GM12878 (cell line): ENCODE results near the gene NME8. TPM values are rescaled to one million over a fixed set of nuclear protein-coding genes. Genes with fewer than 3 reads are reported as not detected.

ENCODE experiments used
- BACH1 ChIP-seq: fragments of 450-650 bp; IDR thresholded peaks from 2 replicates; pipeline ENCODE4 v1.6.1; 2017; ENCODE audit warnings: mild to moderate bottlenecking, borderline replicate concordance
- CBFB ChIP-seq: IDR thresholded peaks from 2 replicates; pipeline ENCODE4 v1.6.1; 2016; ENCODE audit warnings: antibody characterized with exemption, low read depth
- CEBPB ChIP-seq, 2 experiments: fragments of 150-350 bp in 1 of 2; IDR thresholded peaks; 2 replicates each; pipeline ENCODE4 v1.6.1; 2012 to 2014; ENCODE audit warnings: low read depth in 2 of 2, low read length in 2 of 2, borderline replicate concordance in 1 of 2, inconsistent platforms in 1 of 2
- EED ChIP-seq: sonication (generic); IDR thresholded peaks from 2 replicates; pipeline ENCODE4 v1.6.1; 2016; ENCODE audit warnings: antibody characterized with exemption, low read depth
- IKZF1 ChIP-seq: fragments of 450-650 bp; conservative IDR thresholded peaks from 2 replicates; pipeline ENCODE4 v1.6.1; 2017; ENCODE audit warnings: antibody characterized with exemption, mild to moderate bottlenecking
- MLLT1 ChIP-seq: fragments of 450-650 bp; IDR thresholded peaks from 2 replicates; pipeline ENCODE4 v1.6.1; 2016; ENCODE audit warnings: mild to moderate bottlenecking
- MYB ChIP-seq: fragments of 150-350 bp; IDR thresholded peaks from 2 replicates; pipeline ENCODE4 v1.6.1; 2014; ENCODE audit warnings: mild to moderate bottlenecking, low read depth, low read length, borderline replicate concordance
- NKRF ChIP-seq: fragments of 450-650 bp; conservative IDR thresholded peaks from 2 replicates; pipeline ENCODE4 v1.6.1; 2017; ENCODE audit warnings: mild to moderate bottlenecking, moderate library complexity
- NR2F1 ChIP-seq: fragments of 450-650 bp; conservative IDR thresholded peaks from 2 replicates; pipeline ENCODE4 v1.6.1; 2017; ENCODE audit warnings: mild to moderate bottlenecking
- POLR2AphosphoS5 ChIP-seq: IDR thresholded peaks from 2 replicates; pipeline ENCODE4 v1.6.1; 2011; ENCODE audit warnings: mild to moderate bottlenecking, low read length, inconsistent platforms
- RAD21 ChIP-seq: IDR thresholded peaks from 2 replicates; pipeline ENCODE4 v1.6.1; 2011; ENCODE audit warnings: mild to moderate bottlenecking, low read depth, low read length, moderate library complexity; ENCODE audit not compliant: insufficient read depth
- RB1 ChIP-seq: fragments of 450-650 bp; formaldehyde crosslinking; IDR thresholded peaks from 2 replicates; pipeline ENCODE4 v1.6.1; 2017; ENCODE audit warnings: mild to moderate bottlenecking, borderline replicate concordance
- RELA ChIP-seq: fragments of 450-650 bp; IDR thresholded peaks from 2 replicates; pipeline ENCODE4 v1.8.0; 2014; ENCODE audit warnings: borderline replicate concordance; ENCODE audit not compliant: partially characterized antibody
- SIX5 ChIP-seq: IDR thresholded peaks from 2 replicates; pipeline ENCODE4 v1.6.1; 2011; ENCODE audit warnings: mild to moderate bottlenecking, low read depth, low read length, moderate library complexity; ENCODE audit not compliant: severe bottlenecking
- SMAD1 ChIP-seq: fragments of 450-650 bp; IDR thresholded peaks from 2 replicates; pipeline ENCODE4 v1.6.1; 2018; ENCODE audit warnings: mild to moderate bottlenecking, low read depth; ENCODE audit not compliant: partially characterized antibody
- SMARCA5 ChIP-seq: fragments of 450-650 bp; IDR thresholded peaks from 2 replicates; pipeline ENCODE4 v1.6.1; 2017; ENCODE audit warnings: mild to moderate bottlenecking
- SREBF2 ChIP-seq: IDR thresholded peaks from 2 replicates; pipeline ENCODE4 v1.6.1; 2012; ENCODE audit warnings: mild to moderate bottlenecking, low read length
- ZNF24 ChIP-seq: fragments of 450-650 bp; IDR thresholded peaks from 2 replicates; pipeline ENCODE4 v1.6.1; 2017; ENCODE audit warnings: antibody characterized with exemption, mild to moderate bottlenecking
- ZNF687 ChIP-seq: fragments of 450-650 bp; IDR thresholded peaks from 2 replicates; pipeline ENCODE4 v1.6.1; 2017; ENCODE audit warnings: mild to moderate bottlenecking, moderate library complexity
- polyA plus RNA-seq, 11 experiments: library from polyadenylated mRNA; depleted of rRNA in 4 of 11; unstranded in 6 of 11; stranded (reverse) in 5 of 11; fragments of >200 nt; fragmentation: Nextera tagmentation in 4 of 11; fragmentation: Illumina TruSeq in 1 of 11; extraction: Ambion mirVana in 4 of 11; extraction: Trizol in 1 of 11; gene quantifications; 1 replicate in 1 of 11; 2 replicates in 10 of 11; pipeline versions ENCODE4 v1.2.1 to v1.2.3, GENCODE V29; 2011 to 2016; ENCODE audit warnings: inconsistent platforms in 2 of 11, missing spikeins in 2 of 11, low read depth in 1 of 11
- total RNA-seq, 4 experiments: library from RNA; depleted of rRNA in 3 of 4; stranded (reverse); fragments of >200 nt in 3 of 4; fragmentation: Illumina TruSeq in 1 of 4; extraction: Trizol in 1 of 4; gene quantifications; 2 replicates each; pipeline versions ENCODE4 v1.2.1 to v1.2.3, GENCODE V29; 2013 to 2021

The NME8 gene
- total and polyA plus RNA-seq, 10 of the 15 experiments (the other 5 are each of a cell fraction or from before 2014, with no cell fraction given): 0.03 to 3.5 (median 0.52) TPM; not detected in 2

GRCh38 chr7:37920849-37921805, 72.7 kb downstream of the NME8 start (continued):
- TF ChIP-seq MLLT1 (0 out of 2 replicates have a peak, but pooled peaks have one; percentile 49), NR2F1 (peak; percentile 68), RELA (no peak), SREBF2 (no peak), POLR2AphosphoS5 (no peak), MYB (no peak), RAD21 (peak; percentile 15; the same call in 1 of the 2 replicates), IKZF1 (peak; percentile 90), SMARCA5 (peak; percentile 25), RB1 (peak; percentile 17; the same call in 1 of the 2 replicates), EED (no peak), ZNF24 (no peak), SIX5 (no peak), CEBPB (IDR thresholded peaks at IDR 0.05; ENCODE audit: borderline replicate concordance in 1 of 2, low read depth in 2 of 2, low read length in 2 of 2) (no peak), ZNF687 (0 out of 2 replicates have a peak, but pooled peaks have one; percentile 30), SMAD1 (no peak), BACH1 (peak; percentile 61; the same call in 1 of the 2 replicates), CBFB (no peak), NKRF (no peak; the same call in none of the 2 replicates)
